Astrocyte (in vitro differentiated cells and primary cell): ENCODE results near the gene KIAA0513.

Experiments
- CTCF ChIP-seq: IDR thresholded peaks from 2 replicates; pipeline ENCODE4 v1.5.1; 2011; ENCODE audit warnings: low read depth, mild to moderate bottlenecking, inconsistent platforms, low read length, moderate library complexity; ENCODE audit not compliant: insufficient read depth
- EZH2 ChIP-seq: IDR thresholded peaks from 2 replicates; pipeline ENCODE4 v1.6.1; 2012; ENCODE audit warnings: mild to moderate bottlenecking, low read length, inconsistent platforms; ENCODE audit not compliant: insufficient read depth

GRCh38 chr16:85061566-85061965 is 34.0 kb downstream of the KIAA0513 start:
- TF ChIP-seq CTCF = no peak
- TF ChIP-seq EZH2 = no peak
